A673 (cell line): ENCODE measurements around the gene IFNL2.

Experiments used
- EZH2 ChIP-seq: fragments of 200-600 bp; sonication (generic); IDR thresholded peaks from 2 replicates; pipeline ENCODE4 v1.6.1; 2017; ENCODE audit warnings: borderline replicate concordance, low read depth, mild to moderate bottlenecking, mixed read lengths, antibody characterized with exemption, low read length; ENCODE audit not compliant: poor library complexity, severe bottlenecking
- TF ChIP-seq, protein P1 (sequence below): fragments of 300-800, 200-600 bp; sonication (generic); conservative IDR thresholded peaks from 2 replicates; pipeline ENCODE4 v1.5.1; 2017; ENCODE audit warnings: low read depth, mild to moderate bottlenecking, antibody characterized with exemption, low read length, moderate library complexity, mixed read lengths

DNA sequence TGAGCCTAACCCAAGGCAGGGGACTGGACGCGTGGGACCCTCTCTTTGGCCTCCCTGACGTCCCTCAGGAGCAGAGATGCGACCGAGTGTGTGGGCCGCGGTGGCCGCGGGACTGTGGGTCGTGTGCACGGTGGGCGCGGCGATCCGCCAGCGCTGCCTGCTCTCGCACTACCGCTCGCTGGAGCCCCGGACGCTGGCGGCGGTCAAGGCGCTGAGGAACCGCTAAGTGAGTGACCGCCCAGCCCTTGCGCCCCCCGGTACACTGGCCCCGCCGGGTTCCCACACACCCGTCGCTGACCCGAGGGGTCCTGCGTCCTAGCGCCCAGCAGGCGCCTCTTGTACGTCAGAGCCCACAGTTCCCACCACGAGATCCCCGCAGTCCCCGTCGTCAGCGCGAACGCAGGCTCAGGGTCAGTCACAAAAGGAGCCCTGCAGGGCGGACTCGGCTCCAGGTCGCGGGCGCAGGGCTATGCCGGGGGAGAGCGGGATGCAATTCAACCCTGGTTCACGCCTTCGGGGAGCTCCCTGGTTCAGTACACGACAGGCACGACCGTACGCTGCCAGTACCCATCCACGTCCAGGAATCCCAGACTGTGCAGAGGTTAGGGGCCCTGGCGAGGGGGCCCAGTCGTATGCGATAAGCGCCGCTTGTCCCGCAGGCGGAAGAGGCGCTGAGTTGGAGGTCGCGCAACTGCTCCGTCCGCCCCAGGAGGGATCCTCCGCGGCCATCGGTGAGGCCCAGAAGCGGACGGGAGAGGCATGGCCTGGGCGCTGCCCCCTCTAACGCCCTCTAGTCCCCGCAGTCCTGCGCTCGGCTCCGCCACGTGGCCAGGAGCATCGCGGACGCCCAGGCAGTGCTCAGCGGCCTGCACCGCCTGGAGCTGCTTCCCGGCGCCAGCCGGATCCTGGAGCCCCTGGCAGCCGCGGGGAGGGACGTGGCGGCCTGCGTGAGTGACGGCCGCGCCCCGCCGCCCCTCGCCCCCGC lies 3.6 kb upstream of the IFNL2 start:
- TF ChIP-seq, protein P1, sequence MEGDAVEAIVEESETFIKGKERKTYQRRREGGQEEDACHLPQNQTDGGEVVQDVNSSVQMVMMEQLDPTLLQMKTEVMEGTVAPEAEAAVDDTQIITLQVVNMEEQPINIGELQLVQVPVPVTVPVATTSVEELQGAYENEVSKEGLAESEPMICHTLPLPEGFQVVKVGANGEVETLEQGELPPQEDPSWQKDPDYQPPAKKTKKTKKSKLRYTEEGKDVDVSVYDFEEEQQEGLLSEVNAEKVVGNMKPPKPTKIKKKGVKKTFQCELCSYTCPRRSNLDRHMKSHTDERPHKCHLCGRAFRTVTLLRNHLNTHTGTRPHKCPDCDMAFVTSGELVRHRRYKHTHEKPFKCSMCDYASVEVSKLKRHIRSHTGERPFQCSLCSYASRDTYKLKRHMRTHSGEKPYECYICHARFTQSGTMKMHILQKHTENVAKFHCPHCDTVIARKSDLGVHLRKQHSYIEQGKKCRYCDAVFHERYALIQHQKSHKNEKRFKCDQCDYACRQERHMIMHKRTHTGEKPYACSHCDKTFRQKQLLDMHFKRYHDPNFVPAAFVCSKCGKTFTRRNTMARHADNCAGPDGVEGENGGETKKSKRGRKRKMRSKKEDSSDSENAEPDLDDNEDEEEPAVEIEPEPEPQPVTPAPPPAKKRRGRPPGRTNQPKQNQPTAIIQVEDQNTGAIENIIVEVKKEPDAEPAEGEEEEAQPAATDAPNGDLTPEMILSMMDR, result no peak
- TF ChIP-seq EZH2, result peak; percentile 88
